Measurements from ENCODE around the gene CFAP157.
"Not testable (repeated sequence)": the region's sequence is repeated elsewhere in the genome, so short reads cannot be mapped to it uniquely, and the experiment has no call there.

Gene CFAP157

DNA sequence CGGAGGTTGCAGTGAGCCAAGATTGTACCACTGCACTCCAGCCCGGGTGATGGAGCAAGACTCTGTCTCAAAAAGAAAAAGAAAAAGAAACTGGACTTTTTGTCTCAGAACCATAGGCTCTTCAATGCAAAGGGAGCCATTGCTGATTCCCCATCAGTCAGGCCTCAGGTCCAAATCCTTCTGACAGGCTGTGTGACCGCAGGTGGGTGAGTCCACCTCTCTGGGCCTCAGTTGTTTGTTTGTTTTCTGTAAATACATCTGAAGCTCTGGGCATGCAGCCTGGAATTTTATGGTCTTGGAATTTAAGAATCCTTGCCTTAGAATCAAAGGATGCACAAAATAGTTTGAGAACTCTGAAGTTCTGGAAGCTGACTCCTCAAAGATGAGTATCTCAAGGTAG is 49.4 kb downstream of the CFAP157 start:
- Histone ChIP-seq H3K36me3 (ENCODE audit: insufficient read depth, low read length) (no peaks in the 10 kb centered on the region), H3K4me1 (ENCODE audit: insufficient read depth, low read length) (0 out of 2 replicates have a peak, but pooled peaks cover 4% of the 10 kb centered on the region), H3K27ac (ENCODE audit: low read depth, low read length) (no peak overlapping the region), H3K9me3 (ENCODE audit: insufficient read depth, low read depth, low read length) (no peaks in the 10 kb centered on the region), H3K9ac (ENCODE audit: low read depth, low read length) (no peak overlapping the region), H3K4me3 (ENCODE audit: low read length) (no peak overlapping the region), H3K27me3 (ENCODE audit: insufficient read depth, low read length) (peaks cover 46% of the 10 kb centered on the region)
- WGBS: 89% methylated on average over 3 of the region's 3 CpGs

DNA sequence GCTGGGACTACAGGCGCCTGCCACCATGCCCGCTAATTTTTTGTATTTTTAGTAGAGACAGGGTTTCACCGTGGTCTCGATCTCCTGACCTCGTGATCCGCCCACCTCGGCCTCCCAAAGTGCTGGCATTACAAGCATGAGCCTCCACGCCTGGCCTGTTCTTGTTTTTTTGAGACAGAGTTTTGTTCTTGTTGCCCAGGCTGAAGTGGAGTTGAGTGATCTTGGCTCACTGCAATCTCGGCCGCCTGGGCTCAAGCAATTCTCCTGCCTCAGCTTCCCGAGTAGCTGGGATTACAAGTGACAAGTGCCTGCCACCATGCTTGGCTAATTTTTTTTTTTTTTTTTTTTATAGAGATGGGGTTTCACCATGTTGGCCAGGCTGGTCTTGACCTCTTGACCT is 50.0 kb downstream of the CFAP157 start:
- not testable (repeated sequence) for H3K36me3 ChIP-seq (ENCODE audit: insufficient read depth, low read length); H3K4me1 ChIP-seq (ENCODE audit: insufficient read depth, low read length); H3K9me3 ChIP-seq (ENCODE audit: insufficient read depth, low read depth, low read length); H3K4me3 ChIP-seq (ENCODE audit: low read length); H3K27ac ChIP-seq (ENCODE audit: low read depth, low read length); H3K9ac ChIP-seq (ENCODE audit: low read depth, low read length)
- H3K27me3 ChIP-seq (ENCODE audit: insufficient read depth, low read length): peaks cover 43% of the 10 kb centered on the region
- WGBS: 83% methylated on average over 11 of the region's 11 CpGs

DNA sequence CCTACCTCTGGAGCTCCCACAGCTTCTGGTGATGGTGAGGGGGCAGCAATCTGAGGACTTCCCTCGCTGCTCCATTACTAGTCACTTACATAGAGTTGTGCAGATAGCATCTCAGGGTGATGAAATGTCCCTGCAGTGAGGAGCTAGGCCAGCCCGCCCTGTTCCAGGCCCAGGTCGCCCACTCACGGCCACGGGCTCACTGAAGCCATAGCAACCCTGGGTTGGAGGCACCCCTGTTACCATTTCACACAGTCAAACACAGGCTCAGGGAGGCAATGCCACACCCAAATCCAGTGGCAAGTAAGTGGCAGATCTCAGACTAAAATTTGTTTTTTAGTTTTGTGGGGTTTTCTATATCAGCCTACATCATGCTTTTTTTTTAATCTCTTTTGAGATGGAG is 52.1 kb downstream of the CFAP157 start:
- peak overlapping the region; percentile 18; the same call in 1 of the 2 replicates for H3K27ac ChIP-seq (ENCODE audit: low read depth, low read length)
- peaks cover 23% of the 10 kb centered on the region for H3K27me3 ChIP-seq (ENCODE audit: insufficient read depth, low read length)
- no peak overlapping the region for H3K9ac ChIP-seq (ENCODE audit: low read depth, low read length)
- no peak overlapping the region for H3K4me3 ChIP-seq (ENCODE audit: low read length)
- peaks cover 16% of the 10 kb centered on the region for H3K4me1 ChIP-seq (ENCODE audit: insufficient read depth, low read length)
- 81% methylated on average over 5 of the region's 5 CpGs for WGBS
- H3K9me3 ChIP-seq (ENCODE audit: insufficient read depth, low read depth, low read length): no peaks in the 10 kb centered on the region
- H3K36me3 ChIP-seq (ENCODE audit: insufficient read depth, low read length): no peaks in the 10 kb centered on the region

DNA sequence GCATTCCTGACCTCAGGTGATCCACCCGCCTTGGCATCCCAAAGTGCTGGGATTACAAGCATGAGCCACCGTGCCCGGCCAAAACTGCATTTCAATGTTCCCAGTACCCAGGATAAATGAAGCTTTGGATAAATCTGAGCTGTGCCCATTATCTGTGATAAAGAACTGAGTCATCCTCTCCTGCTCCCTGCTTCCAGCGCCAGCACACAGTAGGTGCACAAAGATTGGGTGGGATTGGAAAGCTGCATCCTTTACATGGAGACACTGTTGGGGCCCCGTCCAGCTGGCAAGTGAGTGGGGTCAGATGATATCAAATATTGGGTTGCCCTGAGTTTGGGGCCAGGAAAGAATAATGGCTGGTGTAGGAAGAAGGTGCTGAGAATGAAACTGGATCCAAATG is 54.3 kb downstream of the CFAP157 start:
- no peak overlapping the region for H3K9ac ChIP-seq (ENCODE audit: low read depth, low read length)
- WGBS: 91% methylated on average over 5 of the region's 5 CpGs
- H3K36me3 ChIP-seq (ENCODE audit: insufficient read depth, low read length): no peaks in the 10 kb centered on the region
- H3K9me3 ChIP-seq (ENCODE audit: insufficient read depth, low read depth, low read length): no peaks in the 10 kb centered on the region
- no peak overlapping the region for H3K27ac ChIP-seq (ENCODE audit: low read depth, low read length)
- peaks cover 5% of the 10 kb centered on the region for H3K27me3 ChIP-seq (ENCODE audit: insufficient read depth, low read length)
- no peak overlapping the region for H3K4me3 ChIP-seq (ENCODE audit: low read length)
- peaks cover 13% of the 10 kb centered on the region for H3K4me1 ChIP-seq (ENCODE audit: insufficient read depth, low read length)

DNA sequence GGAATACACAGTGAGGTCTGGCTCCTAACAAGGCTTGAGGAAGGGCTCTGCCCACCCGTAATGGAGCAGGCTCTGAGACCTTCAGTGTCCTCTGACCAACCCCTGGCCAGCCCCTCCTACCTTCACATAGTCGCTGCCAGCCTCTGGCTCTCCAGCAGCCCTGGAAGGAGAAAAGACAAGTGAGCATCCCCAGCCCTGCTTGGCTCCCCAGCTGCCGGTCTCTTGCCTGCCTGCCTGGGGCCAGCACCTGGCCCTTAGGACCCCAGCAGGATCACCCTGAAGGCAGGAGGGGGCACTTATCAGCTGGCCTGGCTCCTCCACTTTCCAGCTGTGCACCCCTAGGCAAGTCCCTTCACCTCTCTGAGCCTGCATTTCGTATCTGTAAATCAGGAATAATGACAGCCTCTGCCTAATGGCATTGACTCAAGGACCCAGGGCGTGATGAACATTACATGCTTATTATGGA is 54.7 kb downstream of the CFAP157 start:
- H3K27ac ChIP-seq (ENCODE audit: low read depth, low read length): no peak overlapping the region
- H3K9ac ChIP-seq (ENCODE audit: low read depth, low read length): 0 out of 2 replicates have a peak overlapping the region, but pooled peaks have one; percentile 12
- peaks cover 13% of the 10 kb centered on the region for H3K4me1 ChIP-seq (ENCODE audit: insufficient read depth, low read length)
- no peak overlapping the region for H3K4me3 ChIP-seq (ENCODE audit: low read length)
- H3K9me3 ChIP-seq (ENCODE audit: insufficient read depth, low read depth, low read length): no peaks in the 10 kb centered on the region
- no peaks in the 10 kb centered on the region for H3K27me3 ChIP-seq (ENCODE audit: insufficient read depth, low read length)
- WGBS: 60% methylated on average over 5 of the region's 5 CpGs
- no peaks in the 10 kb centered on the region for H3K36me3 ChIP-seq (ENCODE audit: insufficient read depth, low read length)

DNA sequence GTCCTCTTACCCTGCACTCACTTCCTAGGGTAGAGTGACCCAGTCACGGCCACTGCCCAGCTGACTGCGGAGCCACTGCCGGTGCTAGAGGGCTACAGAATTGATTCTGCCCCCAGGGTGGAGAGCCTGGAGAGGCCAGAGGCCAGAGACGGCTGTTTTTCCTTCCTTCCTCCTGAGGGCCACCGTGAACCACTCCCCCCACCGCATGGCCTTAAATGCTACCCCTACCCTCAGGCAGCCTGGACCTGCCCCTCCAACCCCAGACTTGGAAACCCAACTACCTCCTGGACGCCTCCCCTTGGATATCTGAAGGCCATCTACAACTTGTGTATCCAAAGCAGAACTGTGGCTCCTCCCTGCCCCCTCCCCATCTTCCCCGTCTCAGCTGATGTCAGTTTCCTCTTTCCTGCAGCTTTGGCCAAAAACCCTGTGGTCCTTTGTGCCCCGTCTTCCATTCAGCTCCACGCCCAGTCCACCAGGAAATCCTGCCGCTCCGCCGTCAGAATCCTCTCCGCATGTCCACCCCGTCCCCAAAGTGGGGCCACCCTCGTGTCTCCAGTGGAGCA is 55.4 kb downstream of the CFAP157 start:
- Histone ChIP-seq H3K4me1 (ENCODE audit: insufficient read depth, low read length) (peaks cover 13% of the 10 kb centered on the region), H3K27ac (ENCODE audit: low read depth, low read length) (no peak overlapping the region), H3K9ac (ENCODE audit: low read depth, low read length) (no peak overlapping the region), H3K27me3 (ENCODE audit: insufficient read depth, low read length) (no peaks in the 10 kb centered on the region), H3K4me3 (ENCODE audit: low read length) (no peak overlapping the region), H3K9me3 (ENCODE audit: insufficient read depth, low read depth, low read length) (no peaks in the 10 kb centered on the region), H3K36me3 (ENCODE audit: insufficient read depth, low read length) (no peaks in the 10 kb centered on the region)
- WGBS: 55% methylated on average over 16 of the region's 16 CpGs

DNA sequence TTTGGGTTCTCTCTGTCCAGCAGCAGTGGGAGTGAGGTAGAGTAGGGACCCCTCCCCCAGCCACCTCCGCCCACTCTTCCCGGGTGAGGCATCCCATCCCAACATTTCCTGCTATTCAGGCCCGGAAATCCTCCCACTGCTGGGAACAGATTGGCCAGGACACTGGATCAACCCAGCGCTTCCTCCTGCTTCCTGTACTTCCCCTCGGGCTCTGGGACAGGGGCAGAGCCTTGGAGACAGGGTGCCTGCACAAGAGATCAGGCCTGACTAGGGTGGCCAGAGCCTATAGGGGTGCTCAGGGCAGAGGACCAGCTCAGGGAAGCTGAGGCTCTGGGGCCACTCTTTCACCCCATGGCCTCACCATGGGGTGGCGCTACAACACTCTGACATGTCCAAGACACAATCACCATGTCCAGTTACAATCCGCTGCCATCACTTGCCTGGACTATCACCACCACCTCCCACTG is 57.2 kb downstream of the CFAP157 start:
- Histone ChIP-seq H3K4me1 (ENCODE audit: insufficient read depth, low read length) (peaks cover 13% of the 10 kb centered on the region), H3K36me3 (ENCODE audit: insufficient read depth, low read length) (no peaks in the 10 kb centered on the region), H3K27ac (ENCODE audit: low read depth, low read length) (no peak overlapping the region), H3K27me3 (ENCODE audit: insufficient read depth, low read length) (no peaks in the 10 kb centered on the region), H3K9ac (ENCODE audit: low read depth, low read length) (no peak overlapping the region), H3K9me3 (ENCODE audit: insufficient read depth, low read depth, low read length) (no peaks in the 10 kb centered on the region), H3K4me3 (ENCODE audit: low read length) (no peak overlapping the region)
- WGBS: 57% methylated on average over 7 of the region's 7 CpGs

DNA sequence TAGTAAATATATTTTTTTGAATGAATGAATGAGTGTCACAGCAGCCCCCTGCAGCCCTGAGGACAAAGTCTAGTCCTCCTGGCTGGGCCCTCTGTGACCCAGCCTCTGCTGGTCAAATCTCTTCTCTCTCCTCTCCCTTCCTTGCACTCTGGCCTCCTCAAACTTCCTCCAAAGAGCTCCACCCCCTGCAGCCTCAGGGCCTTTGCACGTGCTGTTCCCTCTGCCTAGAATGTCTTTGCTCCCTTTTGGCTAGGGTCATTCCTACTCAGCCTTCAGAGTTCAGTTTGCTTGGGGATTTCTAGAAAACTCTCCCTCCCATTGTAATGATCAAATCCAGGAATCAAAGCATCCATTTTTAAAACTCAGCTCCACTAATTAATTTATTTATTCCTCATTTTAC is 58.6 kb downstream of the CFAP157 start:
- Histone ChIP-seq H3K27me3 (ENCODE audit: insufficient read depth, low read length) (no peaks in the 10 kb centered on the region), H3K4me3 (ENCODE audit: low read length) (no peak overlapping the region), H3K27ac (ENCODE audit: low read depth, low read length) (no peak overlapping the region), H3K36me3 (ENCODE audit: insufficient read depth, low read length) (no peaks in the 10 kb centered on the region), H3K4me1 (ENCODE audit: insufficient read depth, low read length) (peaks cover 19% of the 10 kb centered on the region), H3K9me3 (ENCODE audit: insufficient read depth, low read depth, low read length) (no peaks in the 10 kb centered on the region), H3K9ac (ENCODE audit: low read depth, low read length) (no peak overlapping the region)
- 81% methylated on average over 1 of the region's 1 CpG for WGBS

Measured in HUES64 (cell line).